ENCODE data around the gene THOC2.

DNA sequence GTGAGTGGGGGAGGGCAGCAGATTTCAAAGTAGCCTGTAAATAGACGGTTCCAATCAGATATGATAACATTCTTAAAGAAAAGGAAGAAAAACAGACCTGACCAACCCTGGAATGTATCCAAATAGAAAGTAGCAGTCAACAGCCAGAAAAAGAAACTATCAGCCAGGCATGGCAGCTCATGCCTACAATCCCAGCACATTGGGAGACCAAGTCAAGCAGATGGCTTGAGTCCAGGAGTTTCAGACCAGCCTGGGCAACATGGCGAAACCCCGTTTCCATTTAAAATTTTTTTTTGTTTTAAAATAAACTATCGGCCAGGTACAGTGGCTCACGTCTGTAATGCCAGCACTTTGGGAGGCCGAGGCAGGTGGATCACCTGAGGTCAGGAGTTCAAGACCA, 125.0 kb downstream of the THOC2 start:
- TF ChIP-seq YY1 (IDR thresholded peaks at IDR 0.05; ENCODE audit: insufficient read depth, insufficient read length) (no peak), SUZ12 (IDR thresholded peaks at IDR 0.05; ENCODE audit: extremely low read depth, insufficient read depth, insufficient read length) (no peak), ZNF274 (IDR thresholded peaks at IDR 0.05; ENCODE audit: low read depth, low read length) (no peak)
